ENCODE results near the gene GRIK4.

DNA sequence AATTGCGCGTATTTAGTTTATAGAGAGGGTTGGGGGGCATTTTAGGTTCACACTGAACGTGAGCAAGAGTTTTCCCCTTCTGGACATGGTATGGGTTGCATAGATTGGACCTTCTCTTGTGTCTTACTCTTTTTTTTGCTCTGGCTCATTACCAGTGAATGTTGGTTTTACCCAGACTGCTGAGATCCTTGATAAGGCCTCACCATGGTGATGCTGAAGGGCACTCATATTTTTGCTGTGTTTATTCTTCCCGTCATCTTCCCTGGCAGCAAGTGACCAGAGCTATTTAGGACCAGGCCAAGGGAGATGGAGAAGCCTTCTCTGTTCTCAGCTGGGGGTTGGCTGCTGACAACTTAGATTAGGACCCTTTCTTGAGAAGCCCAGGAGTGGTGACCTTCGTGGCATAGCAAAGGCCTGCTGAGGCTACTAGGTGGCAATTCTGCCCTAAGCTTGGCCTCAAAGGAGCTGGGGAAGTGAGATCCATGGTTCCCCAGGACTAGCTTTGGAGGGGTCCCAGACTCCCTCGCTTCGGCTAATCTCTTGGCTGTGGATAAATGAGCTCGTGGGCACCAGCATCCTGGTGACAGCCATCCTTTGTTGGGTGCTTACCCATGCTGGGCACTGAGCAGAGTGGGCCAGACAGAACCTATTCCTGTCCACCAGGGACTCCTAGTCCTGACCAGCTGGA is 47.3 kb downstream of the GRIK4 start:
- no peak for TF ChIP-seq NR2F2 (IDR thresholded peaks at IDR 0.05)
- no peak for TF ChIP-seq SP1 (IDR thresholded peaks at IDR 0.05)

All from liver (tissue), 1 donor.